HG02852 (cell line): Measurements from ENCODE around the gene RBCK1.
A peak's percentile ranks its signal among the peaks of the same experiment; 100 is the strongest.

Experiments
- ATAC-seq: cut with Tn5 transposase; IDR thresholded peaks from one replicate; pipeline ENCODE4 v1.9.1; 2021; ENCODE audit warnings: mild to moderate bottlenecking, moderate library complexity; ENCODE audit not compliant: unreplicated experiment

The RBCK1 gene

GRCh38 chr20:416950-417800 lies 9.1 kb downstream of the RBCK1 start:
- ATAC-seq: no peak

DNA sequence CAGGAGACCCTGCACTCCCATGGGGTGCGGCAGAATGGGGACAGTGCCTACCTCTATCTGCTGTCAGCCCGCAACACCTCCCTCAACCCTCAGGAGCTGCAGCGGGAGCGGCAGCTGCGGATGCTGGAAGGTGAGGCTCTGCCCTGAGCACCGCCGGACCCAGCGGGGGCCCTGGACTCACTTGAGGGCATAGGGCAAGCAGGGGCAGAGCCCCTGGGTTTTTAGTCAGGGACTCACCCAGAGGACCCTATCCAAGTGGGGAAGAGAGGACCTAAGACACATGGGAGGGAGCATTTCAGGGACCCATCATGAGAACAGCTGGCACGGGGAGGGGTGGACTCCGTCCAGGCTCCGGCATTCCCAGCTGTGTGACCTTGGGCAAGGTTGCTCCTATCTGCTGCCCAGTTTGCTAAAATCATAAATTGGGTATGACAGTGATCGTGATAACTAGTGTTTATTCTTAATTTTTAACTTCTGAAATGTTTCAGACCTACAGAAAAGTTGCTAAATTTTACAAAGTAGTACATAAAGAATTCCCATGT lies 9.8 kb downstream of the RBCK1 start:
- ATAC-seq: no peak

DNA sequence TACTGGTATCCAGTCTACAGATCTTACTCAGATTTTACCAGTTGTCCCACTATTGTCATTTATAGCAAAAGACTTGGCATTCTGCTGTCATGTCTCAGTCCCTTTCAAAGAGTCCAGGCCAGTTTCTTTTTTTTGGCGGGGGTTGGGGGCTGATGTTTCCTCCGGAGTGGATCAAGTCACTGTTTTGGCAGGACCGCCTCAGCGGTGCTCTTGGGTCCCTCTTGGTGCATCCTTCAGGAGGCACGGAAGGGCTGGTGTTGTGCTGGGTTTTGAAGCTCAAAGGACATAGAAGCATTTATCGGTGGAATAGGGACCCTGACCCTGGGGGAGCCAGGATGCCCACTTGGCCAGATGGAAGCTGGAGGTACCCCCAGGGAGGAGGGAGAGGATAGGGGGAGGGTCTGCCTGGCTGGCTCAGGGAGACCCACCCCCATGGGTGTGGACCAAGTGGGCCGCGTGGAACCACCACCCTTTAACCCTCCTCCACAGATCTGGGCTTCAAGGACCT lies 10.8 kb downstream of the RBCK1 start:
- no peak for ATAC-seq

GRCh38 chr20:419556-420165 lies 11.6 kb downstream of the RBCK1 start:
- no peak for ATAC-seq

- no peak for ATAC-seq
These were observed 12.1 kb downstream of the RBCK1 start for GRCh38 chr20:420166-420620.

- ATAC-seq: no peak
These were observed 12.8 kb downstream of the RBCK1 start for GRCh38 chr20:420721-421574.

GRCh38 chr20:421685-422250 lies 13.7 kb downstream of the RBCK1 start:
- ATAC-seq: no peak

DNA sequence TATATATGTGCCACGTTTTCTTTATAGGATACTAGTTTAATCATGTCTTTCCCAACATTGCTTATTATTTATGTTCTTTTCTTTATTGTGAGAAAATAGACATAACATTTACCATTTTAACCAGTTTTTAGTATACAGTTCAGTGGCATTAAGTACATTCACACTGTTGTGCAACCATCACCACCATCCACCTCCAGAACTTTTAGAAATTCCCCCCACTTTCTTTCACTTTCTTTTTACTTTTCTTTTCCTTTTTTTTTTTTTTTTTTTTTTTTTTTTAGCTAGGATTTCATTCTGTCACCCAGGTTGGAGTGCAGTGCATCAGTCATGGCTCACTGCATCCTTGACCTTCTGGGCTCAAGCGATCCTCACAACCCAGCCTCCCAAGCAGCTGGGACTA lies 18.5 kb downstream of the RBCK1 start:
- no peak for ATAC-seq

DNA sequence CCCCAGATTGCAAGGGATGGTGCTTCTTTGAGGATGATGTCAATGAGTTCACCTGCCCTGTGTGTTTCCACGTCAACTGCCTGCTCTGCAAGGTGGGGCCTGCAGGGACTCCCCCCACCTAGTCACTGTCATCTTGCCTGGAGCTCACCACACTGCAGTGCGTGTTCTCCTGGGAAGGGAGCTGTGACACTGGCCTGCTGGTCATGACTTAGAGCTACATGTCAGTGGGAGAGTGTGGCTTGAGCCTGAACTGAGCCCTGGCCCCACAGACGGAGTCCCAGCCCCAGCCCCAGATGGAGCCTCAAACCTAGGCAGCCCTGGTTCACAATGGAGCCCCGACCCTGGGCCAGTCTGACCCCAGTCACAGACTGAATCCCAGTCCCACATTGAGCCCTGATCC lies 19.3 kb downstream of the RBCK1 start:
- no peak for ATAC-seq

DNA sequence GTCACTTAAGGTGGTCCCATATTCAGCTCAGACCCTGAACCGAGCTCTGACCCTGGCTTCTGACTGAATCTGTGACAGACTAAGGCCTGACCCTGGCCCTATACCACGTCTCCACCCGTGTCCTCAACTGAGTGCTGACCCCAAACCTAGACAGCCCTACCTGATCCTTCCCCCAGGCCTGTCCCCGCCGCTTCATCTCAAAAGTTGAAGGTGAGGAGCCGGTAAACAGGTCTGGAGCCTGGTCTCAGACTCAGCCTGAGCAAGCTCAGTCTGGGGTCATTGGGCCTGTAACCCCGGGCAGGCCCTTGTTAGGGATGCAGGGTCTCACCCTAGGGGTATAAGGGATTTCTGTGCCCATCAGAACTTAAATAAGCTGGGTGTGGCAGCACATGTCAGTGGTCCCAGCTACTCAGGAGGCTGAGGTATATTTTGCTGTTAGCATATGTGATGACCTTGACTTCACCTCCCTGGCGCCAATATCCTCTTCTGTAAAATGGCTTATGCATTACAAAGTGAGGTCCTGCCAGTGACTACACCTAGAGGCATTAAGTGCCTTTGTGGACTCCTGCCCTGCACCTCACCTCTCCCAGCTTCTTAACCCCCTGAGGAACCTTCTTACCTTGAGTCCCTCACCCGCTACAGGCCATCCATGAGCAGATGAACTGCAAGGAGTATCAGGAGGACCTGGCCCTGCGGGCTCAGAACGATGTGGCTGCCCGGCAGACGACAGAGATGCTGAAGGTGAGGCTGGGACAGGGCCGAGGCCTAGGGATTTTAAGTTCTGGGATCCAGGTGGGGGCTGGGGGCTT lies 20.0 kb downstream of the RBCK1 start:
- ATAC-seq: no peak

GRCh38 chr20:428658-429200 lies 20.6 kb downstream of the RBCK1 start:
- no peak for ATAC-seq

DNA sequence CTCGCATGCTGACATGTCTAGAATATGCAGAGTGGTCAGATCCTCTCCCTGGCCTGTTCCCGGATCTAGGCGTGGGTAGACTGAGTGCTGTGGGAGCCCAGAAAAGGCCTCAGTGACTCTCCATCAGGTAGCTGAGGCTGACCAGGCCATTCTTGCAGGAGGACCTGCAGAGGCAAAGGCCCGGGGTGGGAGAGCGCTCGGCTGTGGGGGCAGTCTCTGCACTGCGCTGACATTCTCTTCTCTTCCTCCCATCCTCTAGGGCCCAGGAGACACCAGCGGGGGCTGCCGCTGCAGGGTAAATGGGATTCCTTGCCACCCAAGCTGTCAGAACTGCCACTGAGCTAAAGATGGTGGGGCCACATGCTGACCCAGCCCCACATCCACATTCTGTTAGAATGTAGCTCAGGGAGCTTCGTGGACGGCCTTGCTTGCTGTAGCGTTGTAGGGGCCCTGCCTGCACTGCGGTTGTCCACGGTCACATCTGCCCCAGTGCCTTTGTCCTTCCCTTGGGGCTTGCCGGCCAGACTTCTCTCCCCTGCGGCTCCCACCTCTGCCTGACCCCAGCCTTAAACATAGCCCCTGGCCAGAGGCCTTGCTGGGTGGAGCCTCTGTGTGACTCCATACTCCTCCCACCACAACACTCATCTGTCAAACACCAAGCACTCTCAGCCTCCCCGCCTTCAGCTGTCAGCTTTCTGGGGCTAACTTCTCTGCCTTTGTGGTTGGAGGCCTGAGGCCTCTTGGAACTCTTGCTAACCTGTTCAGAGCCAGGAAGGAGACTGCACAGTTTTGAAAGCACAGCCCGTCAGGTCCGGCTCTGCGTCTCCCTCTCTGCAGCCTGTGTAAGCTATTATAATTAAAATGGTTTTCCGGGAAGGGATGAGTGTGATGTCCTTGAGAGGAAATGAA lies 22.2 kb downstream of the RBCK1 start:
- ATAC-seq: no peak

GRCh38 chr20:431012-431904 lies 23.2 kb downstream of the RBCK1 start:
- no peak for ATAC-seq

DNA sequence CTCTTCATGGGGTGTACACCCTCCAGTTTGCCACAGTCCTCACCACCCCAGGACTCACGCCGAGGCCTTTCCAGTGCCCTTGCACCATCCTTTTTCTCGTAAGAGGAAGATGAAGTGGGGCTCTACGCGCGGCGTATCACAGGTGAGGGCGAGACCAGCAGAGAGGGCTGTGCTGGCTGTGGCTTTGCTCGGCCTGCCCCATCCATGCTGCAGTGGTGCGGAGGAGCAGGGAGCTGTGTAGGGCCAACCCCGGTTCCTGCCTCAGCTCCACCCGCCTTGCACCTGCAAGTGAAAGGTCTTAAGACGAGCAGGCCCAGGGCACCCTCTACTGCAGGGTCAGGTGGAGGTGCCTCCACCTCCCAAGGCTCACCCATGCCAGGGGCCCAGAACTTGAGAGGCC lies 24.1 kb downstream of the RBCK1 start:
- no peak for ATAC-seq

- ATAC-seq: no peak
These were observed 24.7 kb downstream of the RBCK1 start for GRCh38 chr20:432677-433299.

- peak; percentile 80 for ATAC-seq
These were observed 25.3 kb downstream of the RBCK1 start for GRCh38 chr20:433300-433975.

GRCh38 chr20:434221-434620 lies 26.1 kb downstream of the RBCK1 start:
- ATAC-seq: no peak
